Fibroblast of the aortic adventitia (primary cell): ENCODE results near the gene DVL2. TPM values are rescaled to one million over a fixed set of nuclear protein-coding genes. Genes with fewer than 3 reads are reported as not detected.

Source experiments
- DNase-seq: peaks from one replicate; pipeline ENCODE4 v3.0.0-alpha.2; 2010; ENCODE audit warnings: low read depth
- H3K4me3 ChIP-seq: 2 replicates; pipeline ENCODE4 v1.5.1; 2011; ENCODE audit warnings: low read depth, mild to moderate bottlenecking, control low read depth, low read length, moderate library complexity
- CTCF ChIP-seq: IDR thresholded peaks from 2 replicates; pipeline ENCODE4 v1.5.1; 2011; ENCODE audit warnings: mild to moderate bottlenecking, low read length, control low read depth, inconsistent platforms; ENCODE audit not compliant: insufficient read depth
- total RNA-seq: library from RNA; depleted of rRNA; stranded (reverse); fragments of >200 nt; gene quantifications from 2 replicates; pipeline ENCODE4 v1.2.3, GENCODE V29; 2012; ENCODE audit warnings: low replicate concordance

The DVL2 gene
- total RNA-seq, 1 donor, result 67.7 TPM

- DNase-seq, result no peak
- peak overlapping the region; percentile 55 for H3K4me3 ChIP-seq
- no peak for TF ChIP-seq CTCF
Measured at GRCh38 chr17:7232114-7232513, 2.2 kb downstream of the DVL2 start.

- TF ChIP-seq CTCF, result no peak
- no peak overlapping the region for H3K4me3 ChIP-seq
- no peak for DNase-seq
Measured at GRCh38 chr17:7229504-7229903, 4.8 kb downstream of the DVL2 start.

DNA sequence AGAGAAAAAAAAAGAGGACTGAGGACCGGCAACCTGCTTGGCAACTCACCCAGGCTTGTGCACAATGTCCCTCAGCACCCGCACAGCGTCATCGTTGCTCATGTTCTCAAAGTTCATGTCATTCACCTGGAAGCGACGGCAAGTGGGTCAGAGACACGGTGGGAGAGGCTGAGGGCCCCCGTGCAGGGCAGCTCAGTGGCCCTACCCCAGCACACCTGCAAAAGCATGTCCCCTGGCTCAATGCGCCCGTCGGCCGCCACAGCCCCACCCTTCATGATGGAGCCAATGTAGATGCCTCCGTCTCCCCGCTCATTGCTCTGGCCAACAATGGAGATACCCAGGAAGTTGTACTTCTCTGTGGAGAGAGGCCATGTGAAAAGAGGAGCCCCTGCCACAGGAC, 5.4 kb downstream of the DVL2 start:
- TF ChIP-seq CTCF, result no peak
- H3K4me3 ChIP-seq, result no peak overlapping the region

DNA sequence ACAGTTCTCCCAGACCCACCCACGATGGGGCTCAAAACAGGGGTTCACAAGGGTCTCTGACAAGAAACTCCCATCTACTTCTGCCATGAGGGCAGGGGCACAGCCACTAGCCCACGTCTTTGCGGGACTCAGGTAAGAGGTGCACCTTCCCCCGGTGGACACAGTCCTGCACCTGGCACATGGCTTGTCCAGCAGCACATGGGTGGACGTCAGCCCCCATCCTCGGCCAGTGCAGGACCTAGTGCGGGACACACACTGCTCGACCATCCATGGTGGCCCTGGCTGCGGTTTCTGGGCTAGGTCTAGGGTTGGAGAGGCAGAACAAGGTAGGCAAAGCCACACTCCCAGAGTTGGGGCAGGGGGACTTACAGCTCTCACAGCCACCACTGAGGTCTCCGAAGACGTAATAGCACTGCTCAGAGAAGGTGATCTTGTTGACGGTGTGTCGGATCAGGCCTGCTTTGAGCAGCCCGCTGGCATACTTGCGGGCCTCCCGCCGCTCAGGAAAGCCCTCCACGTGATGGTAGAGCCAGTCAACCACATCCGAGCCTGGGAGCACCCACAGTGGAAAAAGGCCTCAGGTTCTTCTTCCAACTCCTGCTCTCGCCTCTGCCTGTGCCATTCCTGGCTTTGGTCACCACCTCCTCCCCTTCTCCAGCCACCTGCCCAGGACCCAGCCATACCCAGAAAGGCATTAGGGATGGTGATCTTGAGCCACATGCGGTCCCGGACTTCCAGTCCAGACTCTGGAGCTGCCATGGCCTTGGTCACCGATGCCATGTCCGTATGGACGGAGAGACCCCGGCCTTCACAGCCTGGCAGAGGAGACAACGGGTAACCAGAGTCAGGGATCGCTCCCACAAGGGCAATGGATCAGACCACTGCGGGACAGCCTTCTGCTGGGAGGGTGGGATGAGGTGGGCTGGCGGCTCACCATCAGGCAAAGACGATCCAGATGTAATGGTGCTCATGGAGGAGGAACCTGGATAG, 7.3 kb downstream of the DVL2 start:
- H3K4me3 ChIP-seq, result no peak overlapping the region
- no peak for DNase-seq
- TF ChIP-seq CTCF, result no peak

More for the DNA sequence above, 5.4 kb downstream of the DVL2 start:
- DNase-seq, result no peak

DNA sequence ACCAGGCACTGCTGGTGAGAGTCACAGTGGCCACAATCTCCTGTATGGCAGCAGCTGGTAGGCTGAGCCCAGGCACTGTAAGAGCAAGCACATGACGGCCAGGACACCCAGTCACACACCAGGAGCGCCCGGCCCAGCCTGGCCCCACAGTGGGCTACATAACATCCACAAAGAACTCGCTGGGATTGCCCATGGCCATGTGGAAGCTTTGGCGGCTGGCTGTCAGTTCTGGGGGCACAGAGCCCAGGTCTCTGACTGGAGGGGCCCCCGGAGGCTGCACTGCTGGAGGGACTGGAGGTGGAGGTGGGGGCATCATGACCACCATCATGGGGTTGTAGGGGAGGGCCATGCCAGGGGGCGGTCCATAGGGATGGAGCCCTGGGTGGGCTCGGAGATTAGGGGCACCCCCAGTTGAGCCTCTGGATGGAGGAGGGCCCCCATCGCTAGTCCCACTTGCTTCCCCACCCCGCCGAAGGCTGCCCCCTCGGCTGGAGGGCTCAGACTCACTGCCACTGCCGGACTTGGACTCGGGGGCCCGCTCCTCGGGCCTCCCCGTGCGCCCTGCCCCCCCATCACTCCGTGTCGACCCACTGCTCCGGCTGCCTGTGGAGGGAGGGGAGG, 8.5 kb downstream of the DVL2 start:
- DNase-seq, result no peak
- TF ChIP-seq CTCF, result no peak
- H3K4me3 ChIP-seq, result no peak overlapping the region

- H3K4me3 ChIP-seq, result no peak overlapping the region
- no peak for DNase-seq
- TF ChIP-seq CTCF, result no peak
Measured at GRCh38 chr17:7224661-7225111, 9.6 kb downstream of the DVL2 start.
